Thyroid gland (tissue), 4 donors: ENCODE measurements around the gene SYNRG. TPM values are rescaled to one million over a fixed set of nuclear protein-coding genes. Genes with fewer than 3 reads are reported as not detected.

Source experiments
- DNase-seq, 2 donors: peaks; one replicate each; pipeline ENCODE4 v3.0.0-alpha.2; 2019
- H3K27ac ChIP-seq, 3 donors: fragments of 200-600 bp; sonication (generic); 1 replicate in 2 of 3; 2 replicates in 1 of 3; pipeline ENCODE4 v1.5.1; 2016 to 2019; ENCODE audit warnings: mild to moderate bottlenecking in 1 of 3, moderate library complexity in 1 of 3
- H3K27me3 ChIP-seq: fragments of 200-600 bp; sonication (generic); one replicate; pipeline ENCODE4 v1.5.1; 2019
- H3K36me3 ChIP-seq, 2 donors: fragments of 200-600 bp; sonication (generic); one replicate each; pipeline ENCODE4 v1.5.1; 2016 to 2019
- H3K4me1 ChIP-seq, 2 donors: fragments of 200-600 bp; sonication (generic); one replicate each; pipeline ENCODE4 v1.5.1; 2017 to 2019
- H3K4me3 ChIP-seq, 3 donors: fragments of 200-600 bp; sonication (generic); replicated peaks in 1 of 3; 1 replicate in 2 of 3; 2 replicates in 1 of 3; pipeline ENCODE4 v1.5.1; 2016; ENCODE audit warnings: mild to moderate bottlenecking in 1 of 3
- H3K9me3 ChIP-seq: fragments of 200-600 bp; sonication (generic); one replicate; pipeline ENCODE4 v1.5.1; 2017
- CTCF ChIP-seq, 6 experiments: fragments of 200-600 bp in 3 of 6; fragments of 450-650 bp in 3 of 6; sonication (generic) in 3 of 6; IDR thresholded peaks; one replicate each; pipeline ENCODE4 v1.5.1; 2016 to 2019; ENCODE audit warnings: antibody characterized with exemption in 6 of 6, mild to moderate bottlenecking in 2 of 6, inconsistent platforms in 1 of 6, moderate library complexity in 1 of 6
- POLR2A ChIP-seq, 2 donors: fragments of 450-650 bp; IDR thresholded peaks; one replicate each; pipeline ENCODE4 v1.6.1; 2017; ENCODE audit warnings: antibody characterized with exemption in 2 of 2, mild to moderate bottlenecking in 2 of 2, moderate library complexity in 1 of 2
- WGBS, 2 donors: methylation state at CpG; one replicate each; pipeline ENCODE4 v1.1.5; 2017; 5-methylcytosine and 5-hydroxymethylcytosine counted together
- intact Hi-C: fragments of 100-400 bp; cut with DNase I; formaldehyde crosslinking; loops from one replicate; pipeline ENCODE4 v1.15.1; 2023
- total RNA-seq, 4 donors: library from RNA; depleted of rRNA; stranded (reverse); fragments of >200 nt; gene quantifications; one replicate each; pipeline ENCODE4 v1.2.3, GENCODE V29; 2016

The SYNRG gene
- total RNA-seq, 4 donors from 2014 or later, result 33.4 to 54.1 (median 41.6) TPM

- H3K27me3 ChIP-seq, result no peaks in the 10 kb centered on the region
- intact Hi-C loops, result no loop called here
- no peak for DNase-seq
- no peak overlapping the region for H3K27ac ChIP-seq
- H3K4me1 ChIP-seq, result peaks cover 3 to 4% of the 10 kb centered on the region in 2 donors
- 93 to 94% methylated on average over 17 of the region's 17 CpGs for WGBS, 2 donors
- TF ChIP-seq POLR2A (IDR thresholded peaks at IDR 0.05) (no peak), CTCF (IDR thresholded peaks at IDR 0.05) (no peak)
- H3K4me3 ChIP-seq, result no peak overlapping the region
- no peaks in the 10 kb centered on the region for H3K9me3 ChIP-seq
- H3K36me3 ChIP-seq, result peaks cover 14 to 19% of the 10 kb centered on the region in 2 donors
Measured at GRCh38 chr17:37510056-37510455, 99.2 kb downstream of the SYNRG start.

DNA sequence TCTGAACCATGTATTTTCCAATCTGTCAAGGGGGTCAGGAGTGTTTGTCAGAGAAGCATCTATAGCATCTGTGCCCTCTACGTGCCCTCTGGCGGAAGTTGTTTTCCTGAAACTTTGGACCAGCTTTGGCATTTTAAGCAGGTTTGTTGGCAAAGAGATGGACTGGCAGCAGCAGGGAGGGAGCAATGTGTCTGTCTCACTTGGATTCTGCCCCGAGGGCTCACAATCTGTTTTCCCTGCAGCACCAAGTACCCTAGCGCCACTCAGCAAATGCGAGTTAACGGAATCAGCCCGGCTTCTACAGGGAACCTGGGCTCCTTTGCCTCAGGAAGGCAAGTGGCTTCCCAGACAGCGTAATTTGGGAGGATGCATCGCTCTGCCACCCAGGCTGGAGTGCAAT is 102.1 kb downstream of the SYNRG start:
- Histone ChIP-seq H3K27me3 (no peaks in the 10 kb centered on the region), H3K9me3 (no peaks in the 10 kb centered on the region), H3K4me3 (no peak overlapping the region), H3K36me3 (peaks cover 0 to under 1% of the 10 kb centered on the region in 2 donors), H3K4me1 (peaks cover 9 to 10% of the 10 kb centered on the region in 2 donors), H3K27ac (no peak overlapping the region)
- WGBS, 2 donors, result 83 to 87% methylated on average over 7 to 9 of the region's 9 CpGs
- intact Hi-C loops, result no loop called here
- TF ChIP-seq CTCF (IDR thresholded peaks at IDR 0.05) (no peak), POLR2A (IDR thresholded peaks at IDR 0.05) (no peak)
- DNase-seq, result peak; percentile 20 to 38

GRCh38 chr17:37506678-37507077 is 102.5 kb downstream of the SYNRG start:
- Histone ChIP-seq H3K27me3 (no peaks in the 10 kb centered on the region), H3K36me3 (no peaks in the 10 kb centered on the region), H3K4me3 (no peak overlapping the region), H3K9me3 (no peaks in the 10 kb centered on the region), H3K27ac (no peak overlapping the region), H3K4me1 (peaks cover 13 to 14% of the 10 kb centered on the region in 2 donors)
- intact Hi-C loops, result no loop called here
- DNase-seq, result peak; percentile 18 to 19
- 61 to 84% methylated on average over 6 to 10 of the region's 10 CpGs for WGBS, 2 donors
- peak in 4 of 6 experiments; percentile 4 to 39 (median 34) for TF ChIP-seq CTCF (IDR thresholded peaks at IDR 0.05)
- no peak for TF ChIP-seq POLR2A (IDR thresholded peaks at IDR 0.05)

- Histone ChIP-seq H3K4me3 (no peak overlapping the region), H3K9me3 (no peaks in the 10 kb centered on the region), H3K27ac (peak overlapping the region in 1 of 3 donors; percentile 40), H3K36me3 (no peaks in the 10 kb centered on the region), H3K4me1 (peaks cover 14 to 16% of the 10 kb centered on the region in 2 donors), H3K27me3 (no peaks in the 10 kb centered on the region)
- no peak for DNase-seq
- TF ChIP-seq CTCF (IDR thresholded peaks at IDR 0.05) (no peak), POLR2A (IDR thresholded peaks at IDR 0.05) (no peak)
- intact Hi-C loops, result no loop called here
- WGBS, 2 donors, result 84 to 87% methylated on average over 3 of the region's 3 CpGs
Measured at GRCh38 chr17:37505333-37505732, 103.9 kb downstream of the SYNRG start.

GRCh38 chr17:37503148-37503547 is 106.1 kb downstream of the SYNRG start:
- Histone ChIP-seq H3K4me3 (no peak overlapping the region), H3K9me3 (no peaks in the 10 kb centered on the region), H3K4me1 (peaks cover 14 to 16% of the 10 kb centered on the region in 2 donors), H3K36me3 (no peaks in the 10 kb centered on the region), H3K27me3 (no peaks in the 10 kb centered on the region), H3K27ac (no peak overlapping the region)
- DNase-seq, result no peak
- intact Hi-C loops, result no loop called here
- 93 to 95% methylated on average over 6 of the region's 6 CpGs for WGBS, 2 donors
- TF ChIP-seq CTCF (IDR thresholded peaks at IDR 0.05) (no peak), POLR2A (IDR thresholded peaks at IDR 0.05) (no peak)
